GM23338 (cell line): ENCODE data around the gene VWA2.

ENCODE experiments used
- CREB1 ChIP-seq: fragments of 250-450 bp; sonication (Bioruptor Pico); IDR thresholded peaks from 2 replicates; pipeline ENCODE4 v1.5.0; 2020; ENCODE audit warnings: low read depth, mild to moderate bottlenecking, moderate library complexity
- CTCF ChIP-seq, 2 experiments: fragments of 200-600 bp in 1 of 2; sonication (generic) in 1 of 2; conservative IDR thresholded peaks; 2 replicates each; pipeline versions ENCODE4 v1.5.1 to v1.6.1; 2016 to 2017; ENCODE audit warnings: antibody characterized with exemption in 2 of 2, low read depth in 2 of 2, mild to moderate bottlenecking in 2 of 2, moderate library complexity in 1 of 2
- ETS1 ChIP-seq: IDR thresholded peaks from 2 replicates; pipeline ENCODE4 v1.6.1; 2016; ENCODE audit warnings: antibody characterized with exemption
- EZH2 ChIP-seq: fragments of 200-600 bp; sonication (generic); IDR thresholded peaks from one replicate; pipeline ENCODE4 v1.8.0; 2017; ENCODE audit warnings: antibody characterized with exemption, mild to moderate bottlenecking, low read depth; ENCODE audit not compliant: unreplicated experiment
- EZH2phosphoT487 ChIP-seq: fragments of 200-600 bp; sonication (generic); IDR thresholded peaks from one replicate; pipeline ENCODE4 v1.8.1; 2018; ENCODE audit warnings: antibody characterized with exemption; ENCODE audit not compliant: unreplicated experiment
- JUNB ChIP-seq: IDR thresholded peaks from one replicate; pipeline ENCODE4 v1.6.1; 2016; ENCODE audit warnings: antibody characterized with exemption; ENCODE audit not compliant: unreplicated experiment
- NANOG ChIP-seq: IDR thresholded peaks from 2 replicates; pipeline ENCODE4 v1.6.1; 2016; ENCODE audit warnings: antibody characterized with exemption, borderline replicate concordance
- POLR2AphosphoS5 ChIP-seq: IDR thresholded peaks from 2 replicates; pipeline ENCODE4 v1.6.1; 2016; ENCODE audit warnings: antibody characterized with exemption, low read depth
- REST ChIP-seq: IDR thresholded peaks from one replicate; pipeline ENCODE4 v1.6.1; 2018; ENCODE audit warnings: antibody characterized with exemption; ENCODE audit not compliant: unreplicated experiment
- STAT1 ChIP-seq: IDR thresholded peaks from one replicate; pipeline ENCODE4 v1.6.1; 2016; ENCODE audit warnings: antibody characterized with exemption; ENCODE audit not compliant: unreplicated experiment
- ZNF114 ChIP-seq: fragments of 250-450 bp; sonication (Bioruptor Pico); IDR thresholded peaks from 2 replicates; pipeline ENCODE4 v1.5.0; 2020; ENCODE audit warnings: mild to moderate bottlenecking, moderate library complexity

GRCh38 chr10:114255227-114255626, 16.2 kb downstream of the VWA2 start:
- TF ChIP-seq CTCF (conservative IDR thresholded peaks at IDR 0.05; ENCODE audit: low read depth in 2 of 2) (no peak), EZH2phosphoT487 (no peak), EZH2 (no peak), POLR2AphosphoS5 (no peak), REST (no peak), ZNF114 (CRISPR knock-in tag) (no peak), ETS1 (no peak), CREB1 (CRISPR knock-in tag) (no peak), STAT1 (no peak), JUNB (no peak), NANOG (no peak)
